ENCODE measurements around the gene SEMA3G.

Gene SEMA3G

DNA sequence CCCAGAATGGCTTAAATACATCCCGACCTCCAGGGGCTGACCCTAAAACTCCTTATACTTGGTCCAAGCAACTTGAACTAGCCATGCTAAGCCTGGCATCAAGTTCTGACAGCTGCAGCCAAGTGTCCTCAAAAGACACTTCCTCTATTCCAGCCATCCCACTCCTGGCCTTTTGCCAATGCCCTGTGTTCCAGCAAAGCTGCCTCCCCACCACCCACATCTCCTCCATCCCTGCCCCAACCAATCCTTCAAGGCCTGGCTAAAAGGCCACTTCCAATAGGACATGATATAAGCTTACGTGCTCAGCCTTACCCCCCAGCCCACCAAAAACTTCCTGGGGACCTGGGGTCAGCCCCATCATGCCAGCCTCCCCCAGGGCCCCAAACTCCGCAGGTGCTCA lies 40.9 kb downstream of the SEMA3G start:
- Histone ChIP-seq H3K4me3 (ENCODE audit: low read depth, low read length) (no peak overlapping the region), H3K27me3 (ENCODE audit: control insufficient read depth, insufficient read depth, low read length) (no peaks in the 10 kb centered on the region), H3K9me3 (ENCODE audit: control insufficient read depth, insufficient read depth, low read depth, low read length) (no peaks in the 10 kb centered on the region), H3K9ac (ENCODE audit: low read length) (no peak overlapping the region), H3K27ac (ENCODE audit: low read depth, low read length) (no peak overlapping the region), H3K36me3 (ENCODE audit: control insufficient read depth, insufficient read depth, low read length) (peaks cover 84% of the 10 kb centered on the region), H3K4me1 (ENCODE audit: control insufficient read depth, insufficient read depth, low read length) (no peaks in the 10 kb centered on the region; the same call in 1 of the 2 replicates)

DNA sequence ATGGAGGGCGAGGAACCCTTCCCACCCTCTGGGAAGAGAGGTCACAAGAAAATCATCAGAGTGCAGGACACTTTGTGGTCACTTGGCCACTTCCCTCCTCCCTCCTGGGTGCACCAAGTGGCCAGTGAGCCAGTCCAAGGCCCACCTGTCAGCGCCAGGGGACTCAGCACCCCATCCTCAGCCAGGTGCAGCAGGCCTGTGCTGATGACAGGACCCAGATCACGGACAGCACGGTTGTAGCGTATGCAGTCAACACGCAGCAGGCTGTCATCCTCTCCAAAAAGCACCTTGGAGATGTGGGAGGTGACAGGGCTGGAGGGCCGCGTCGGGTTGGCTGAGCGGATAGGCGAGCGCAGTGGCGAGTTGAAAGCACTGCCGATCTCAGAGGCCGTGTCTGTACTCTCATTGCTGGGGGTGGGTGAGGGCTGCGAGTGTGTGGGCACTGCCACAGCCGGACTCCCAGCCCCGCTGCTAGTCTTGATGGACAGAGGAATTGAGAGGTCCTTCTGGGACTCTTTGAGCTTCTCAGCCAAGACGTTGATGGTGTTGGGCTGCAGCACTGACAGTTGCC lies 41.5 kb downstream of the SEMA3G start:
- Histone ChIP-seq H3K27ac (ENCODE audit: low read depth, low read length) (no peak overlapping the region), H3K4me3 (ENCODE audit: low read depth, low read length) (no peak overlapping the region), H3K9me3 (ENCODE audit: control insufficient read depth, insufficient read depth, low read depth, low read length) (no peaks in the 10 kb centered on the region), H3K36me3 (ENCODE audit: control insufficient read depth, insufficient read depth, low read length) (peaks cover 79% of the 10 kb centered on the region), H3K9ac (ENCODE audit: low read length) (no peak overlapping the region), H3K4me1 (ENCODE audit: control insufficient read depth, insufficient read depth, low read length) (no peaks in the 10 kb centered on the region), H3K27me3 (ENCODE audit: control insufficient read depth, insufficient read depth, low read length) (no peaks in the 10 kb centered on the region)

DNA sequence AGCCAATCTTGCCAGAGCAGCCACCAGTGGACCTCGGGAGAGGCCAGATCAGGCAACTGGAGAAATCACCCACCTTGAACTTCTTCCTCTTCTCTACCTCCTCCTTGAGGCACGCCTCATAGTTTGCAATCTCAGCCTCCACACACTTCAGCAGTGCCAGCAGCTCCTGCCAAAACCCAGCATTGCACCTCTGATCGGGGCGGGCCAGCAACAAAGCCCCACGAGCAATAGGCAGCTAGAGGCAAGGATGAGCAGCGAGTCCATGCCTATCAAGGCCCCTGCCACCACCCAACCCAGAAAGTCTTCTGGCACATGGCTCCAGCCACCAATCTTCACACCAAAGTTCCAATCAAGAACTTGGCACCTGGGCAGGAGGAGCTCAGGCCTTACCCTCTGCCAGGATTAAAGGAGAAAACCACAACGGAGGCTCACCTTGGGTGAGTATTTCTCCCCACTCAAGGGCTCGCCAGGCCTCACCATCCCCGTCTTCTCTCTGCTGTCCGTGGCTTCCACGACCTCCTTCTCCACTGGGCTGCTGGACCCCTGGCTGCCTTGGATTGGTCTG lies 42.1 kb downstream of the SEMA3G start:
- Histone ChIP-seq H3K27ac (ENCODE audit: low read depth, low read length) (no peak overlapping the region), H3K4me3 (ENCODE audit: low read depth, low read length) (no peak overlapping the region), H3K9ac (ENCODE audit: low read length) (no peak overlapping the region), H3K9me3 (ENCODE audit: control insufficient read depth, insufficient read depth, low read depth, low read length) (no peaks in the 10 kb centered on the region), H3K27me3 (ENCODE audit: control insufficient read depth, insufficient read depth, low read length) (no peaks in the 10 kb centered on the region), H3K4me1 (ENCODE audit: control insufficient read depth, insufficient read depth, low read length) (no peaks in the 10 kb centered on the region), H3K36me3 (ENCODE audit: control insufficient read depth, insufficient read depth, low read length) (peaks cover 74% of the 10 kb centered on the region)

GRCh38 chr3:52402101-52402521 lies 42.8 kb downstream of the SEMA3G start:
- Histone ChIP-seq H3K4me1 (ENCODE audit: control insufficient read depth, insufficient read depth, low read length) (no peaks in the 10 kb centered on the region), H3K27me3 (ENCODE audit: control insufficient read depth, insufficient read depth, low read length) (no peaks in the 10 kb centered on the region), H3K4me3 (ENCODE audit: low read depth, low read length) (no peak overlapping the region), H3K9ac (ENCODE audit: low read length) (no peak overlapping the region), H3K36me3 (ENCODE audit: control insufficient read depth, insufficient read depth, low read length) (peaks cover 67% of the 10 kb centered on the region), H3K9me3 (ENCODE audit: control insufficient read depth, insufficient read depth, low read depth, low read length) (no peaks in the 10 kb centered on the region), H3K27ac (ENCODE audit: low read depth, low read length) (no peak overlapping the region)

GRCh38 chr3:52401551-52401950 lies 43.4 kb downstream of the SEMA3G start:
- Histone ChIP-seq H3K9me3 (ENCODE audit: control insufficient read depth, insufficient read depth, low read depth, low read length) (no peaks in the 10 kb centered on the region), H3K4me1 (ENCODE audit: control insufficient read depth, insufficient read depth, low read length) (no peaks in the 10 kb centered on the region), H3K27ac (ENCODE audit: low read depth, low read length) (no peak overlapping the region), H3K4me3 (ENCODE audit: low read depth, low read length) (no peak overlapping the region), H3K36me3 (ENCODE audit: control insufficient read depth, insufficient read depth, low read length) (peaks cover 61% of the 10 kb centered on the region), H3K9ac (ENCODE audit: low read length) (no peak overlapping the region), H3K27me3 (ENCODE audit: control insufficient read depth, insufficient read depth, low read length) (no peaks in the 10 kb centered on the region)

GRCh38 chr3:52401021-52401420 lies 43.9 kb downstream of the SEMA3G start:
- H3K36me3 ChIP-seq (ENCODE audit: control insufficient read depth, insufficient read depth, low read length) = peaks cover 56% of the 10 kb centered on the region

GRCh38 chr3:52400275-52400793 lies 44.6 kb downstream of the SEMA3G start:
- no peak overlapping the region for H3K4me3 ChIP-seq (ENCODE audit: low read depth, low read length)
- H3K27ac ChIP-seq (ENCODE audit: low read depth, low read length) = no peak overlapping the region
- H3K36me3 ChIP-seq (ENCODE audit: control insufficient read depth, insufficient read depth, low read length) = peaks cover 49% of the 10 kb centered on the region
- H3K27me3 ChIP-seq (ENCODE audit: control insufficient read depth, insufficient read depth, low read length) = no peaks in the 10 kb centered on the region
- H3K9ac ChIP-seq (ENCODE audit: low read length) = no peak overlapping the region
- no peaks in the 10 kb centered on the region for H3K9me3 ChIP-seq (ENCODE audit: control insufficient read depth, insufficient read depth, low read depth, low read length)
- H3K4me1 ChIP-seq (ENCODE audit: control insufficient read depth, insufficient read depth, low read length) = no peaks in the 10 kb centered on the region

More at GRCh38 chr3:52401021-52401420, 43.9 kb downstream of the SEMA3G start:
- Histone ChIP-seq H3K4me1 (ENCODE audit: control insufficient read depth, insufficient read depth, low read length) (no peaks in the 10 kb centered on the region), H3K27me3 (ENCODE audit: control insufficient read depth, insufficient read depth, low read length) (no peaks in the 10 kb centered on the region), H3K4me3 (ENCODE audit: low read depth, low read length) (no peak overlapping the region), H3K9ac (ENCODE audit: low read length) (no peak overlapping the region), H3K9me3 (ENCODE audit: control insufficient read depth, insufficient read depth, low read depth, low read length) (no peaks in the 10 kb centered on the region), H3K27ac (ENCODE audit: low read depth, low read length) (no peak overlapping the region)

DNA sequence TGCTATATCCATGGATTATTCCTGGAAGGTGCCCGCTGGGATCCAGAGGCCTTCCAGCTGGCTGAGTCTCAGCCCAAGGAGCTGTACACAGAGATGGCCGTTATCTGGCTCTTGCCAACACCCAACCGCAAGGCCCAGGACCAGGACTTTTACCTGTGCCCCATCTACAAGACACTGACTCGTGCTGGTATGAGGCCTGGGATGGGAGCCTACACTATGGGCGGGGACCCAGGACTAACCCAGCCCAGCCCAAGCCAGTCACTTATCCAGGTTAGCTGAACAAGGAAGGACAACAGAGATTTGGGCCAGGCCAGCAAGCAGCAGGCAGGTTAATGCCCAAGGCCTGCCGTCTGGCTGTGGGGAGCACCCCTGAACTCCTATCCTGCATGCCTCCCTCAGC lies 45.3 kb downstream of the SEMA3G start:
- H3K9ac ChIP-seq (ENCODE audit: low read length) = no peak overlapping the region
- no peak overlapping the region for H3K27ac ChIP-seq (ENCODE audit: low read depth, low read length)
- no peak overlapping the region for H3K4me3 ChIP-seq (ENCODE audit: low read depth, low read length)
- H3K4me1 ChIP-seq (ENCODE audit: control insufficient read depth, insufficient read depth, low read length) = no peaks in the 10 kb centered on the region
- H3K27me3 ChIP-seq (ENCODE audit: control insufficient read depth, insufficient read depth, low read length) = no peaks in the 10 kb centered on the region
- H3K36me3 ChIP-seq (ENCODE audit: control insufficient read depth, insufficient read depth, low read length) = peaks cover 42% of the 10 kb centered on the region
- no peaks in the 10 kb centered on the region for H3K9me3 ChIP-seq (ENCODE audit: control insufficient read depth, insufficient read depth, low read depth, low read length)

DNA sequence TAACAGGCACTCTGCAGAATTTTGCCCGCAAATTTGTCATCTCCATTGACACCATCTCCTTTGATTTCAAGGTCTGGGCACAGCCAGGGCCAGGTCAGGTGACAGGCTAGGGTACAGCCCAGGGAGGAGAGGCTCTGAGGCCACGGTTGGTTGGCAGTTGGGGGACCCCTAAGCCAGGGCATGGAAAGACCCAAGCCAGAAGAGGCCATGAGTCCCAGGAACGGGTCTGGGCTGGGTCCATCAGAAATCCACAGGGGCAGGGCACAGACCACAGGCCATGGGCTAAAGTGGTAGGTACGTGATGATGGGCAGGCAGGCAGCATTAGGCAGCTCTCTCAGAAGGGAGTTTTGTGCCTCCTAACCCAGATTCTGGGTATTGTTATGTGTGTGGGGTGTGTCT lies 45.8 kb downstream of the SEMA3G start:
- Histone ChIP-seq H3K27ac (ENCODE audit: low read depth, low read length) (no peak overlapping the region), H3K27me3 (ENCODE audit: control insufficient read depth, insufficient read depth, low read length) (no peaks in the 10 kb centered on the region), H3K9ac (ENCODE audit: low read length) (no peak overlapping the region), H3K36me3 (ENCODE audit: control insufficient read depth, insufficient read depth, low read length) (peaks cover 38% of the 10 kb centered on the region), H3K9me3 (ENCODE audit: control insufficient read depth, insufficient read depth, low read depth, low read length) (no peaks in the 10 kb centered on the region), H3K4me3 (ENCODE audit: low read depth, low read length) (no peak overlapping the region), H3K4me1 (ENCODE audit: control insufficient read depth, insufficient read depth, low read length) (no peaks in the 10 kb centered on the region)

DNA sequence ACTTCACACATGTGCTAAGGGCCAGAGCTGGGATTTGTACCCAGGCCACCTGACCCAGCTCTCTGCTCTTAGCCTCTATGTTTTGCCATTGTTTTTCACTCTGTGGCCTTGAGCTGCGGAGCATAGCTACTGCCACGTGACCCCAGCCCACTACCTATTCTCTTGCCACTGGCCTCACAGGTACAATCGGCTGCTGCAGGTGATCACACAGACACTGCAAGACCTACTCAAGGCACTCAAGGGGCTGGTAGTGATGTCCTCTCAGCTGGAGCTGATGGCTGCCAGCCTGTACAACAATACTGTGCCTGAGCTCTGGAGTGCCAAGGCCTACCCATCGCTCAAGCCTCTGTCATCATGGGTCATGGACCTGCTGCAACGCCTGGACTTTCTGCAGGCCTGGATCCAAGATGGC lies 46.2 kb downstream of the SEMA3G start:
- Histone ChIP-seq H3K4me3 (ENCODE audit: low read depth, low read length) (no peak overlapping the region), H3K27me3 (ENCODE audit: control insufficient read depth, insufficient read depth, low read length) (no peaks in the 10 kb centered on the region), H3K27ac (ENCODE audit: low read depth, low read length) (no peak overlapping the region), H3K9ac (ENCODE audit: low read length) (no peak overlapping the region), H3K4me1 (ENCODE audit: control insufficient read depth, insufficient read depth, low read length) (no peaks in the 10 kb centered on the region), H3K36me3 (ENCODE audit: control insufficient read depth, insufficient read depth, low read length) (peaks cover 33% of the 10 kb centered on the region), H3K9me3 (ENCODE audit: control insufficient read depth, insufficient read depth, low read depth, low read length) (no peaks in the 10 kb centered on the region)

DNA sequence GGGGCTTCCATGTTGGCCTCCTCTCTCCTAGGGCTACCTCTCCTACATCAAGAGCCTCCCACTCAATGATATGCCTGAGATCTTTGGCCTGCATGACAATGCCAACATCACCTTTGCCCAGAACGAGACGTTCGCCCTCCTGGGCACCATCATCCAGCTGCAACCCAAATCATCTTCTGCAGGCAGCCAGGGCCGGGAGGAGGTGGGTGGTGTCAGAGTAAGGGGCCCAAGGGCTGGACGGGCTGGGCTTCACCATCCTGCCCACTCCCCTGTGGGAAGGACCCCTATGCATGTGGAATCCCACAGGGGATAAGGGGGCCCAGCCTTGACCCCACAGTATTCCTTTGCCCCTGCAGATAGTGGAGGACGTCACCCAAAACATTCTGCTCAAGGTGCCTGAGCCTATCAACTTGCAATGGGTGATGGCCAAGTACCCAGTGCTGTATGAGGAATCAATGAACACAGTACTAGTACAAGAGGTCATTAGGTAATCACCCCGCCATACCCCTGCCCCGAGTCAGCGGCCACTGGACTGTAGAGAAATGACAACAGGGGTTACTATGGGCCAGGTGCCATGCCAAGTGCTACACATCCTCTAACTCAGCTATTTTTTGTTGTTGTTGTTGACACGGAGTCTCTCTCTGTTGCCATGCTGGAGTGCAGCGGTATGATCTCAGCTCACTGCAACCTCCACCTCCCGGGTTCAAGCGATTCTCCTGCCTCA lies 47.1 kb downstream of the SEMA3G start:
- H3K27ac ChIP-seq (ENCODE audit: low read depth, low read length) = no peak overlapping the region
- no peak overlapping the region for H3K9ac ChIP-seq (ENCODE audit: low read length)
- H3K4me1 ChIP-seq (ENCODE audit: control insufficient read depth, insufficient read depth, low read length) = no peaks in the 10 kb centered on the region
- no peak overlapping the region for H3K4me3 ChIP-seq (ENCODE audit: low read depth, low read length)
- no peaks in the 10 kb centered on the region for H3K9me3 ChIP-seq (ENCODE audit: control insufficient read depth, insufficient read depth, low read depth, low read length)
- H3K36me3 ChIP-seq (ENCODE audit: control insufficient read depth, insufficient read depth, low read length) = peaks cover 25% of the 10 kb centered on the region
- H3K27me3 ChIP-seq (ENCODE audit: control insufficient read depth, insufficient read depth, low read length) = no peaks in the 10 kb centered on the region
